Parathyroid adenoma (tissue), 2 donors: Measurements from ENCODE around the gene ME3.
A peak's percentile ranks its signal among the peaks of the same experiment; 100 is the strongest.

Source experiments
- H2AFZ ChIP-seq: fragments of 300-600 bp; sonication (generic); one replicate; pipeline ENCODE4 v1.7.0; 2017; ENCODE audit warnings: antibody characterized with exemption, mild to moderate bottlenecking
- H3K27ac ChIP-seq: fragments of 300-600 bp; sonication (generic); one replicate; pipeline ENCODE4 v1.7.0; 2017
- H3K27me3 ChIP-seq: fragments of 300-600 bp; sonication (generic); one replicate; pipeline ENCODE4 v1.7.0; 2017; ENCODE audit warnings: low read length; ENCODE audit not compliant: control insufficient read depth, insufficient read depth
- H3K36me3 ChIP-seq: fragments of 300-600 bp; sonication (generic); one replicate; pipeline ENCODE4 v1.7.0; 2017; ENCODE audit warnings: low read length; ENCODE audit not compliant: control insufficient read depth, insufficient read depth
- H3K4me1 ChIP-seq: fragments of 300-600 bp; sonication (generic); one replicate; pipeline ENCODE4 v1.7.0; 2017; ENCODE audit warnings: control low read depth
- H3K4me2 ChIP-seq: fragments of 300-600 bp; sonication (generic); one replicate; pipeline ENCODE4 v1.7.0; 2017; ENCODE audit warnings: low read length
- H3K4me3 ChIP-seq: fragments of 300-600 bp; sonication (generic); one replicate; pipeline ENCODE4 v1.7.0; 2017; ENCODE audit warnings: low read depth, low read length
- H3K79me2 ChIP-seq: fragments of 300-600 bp; sonication (generic); one replicate; pipeline ENCODE4 v1.7.0; 2017; ENCODE audit warnings: control low read depth
- H3K9ac ChIP-seq: fragments of 300-600 bp; sonication (generic); one replicate; pipeline ENCODE4 v1.7.0; 2017; ENCODE audit warnings: mild to moderate bottlenecking
- H3K9me3 ChIP-seq: fragments of 300-600 bp; sonication (generic); one replicate; pipeline ENCODE4 v1.7.0; 2017; ENCODE audit warnings: low read length; ENCODE audit not compliant: control insufficient read depth
- TF ChIP-seq, protein P1 (sequence below): fragments of 300-600 bp; sonication (generic); IDR thresholded peaks from one replicate; pipeline ENCODE4 v1.7.0; 2017; ENCODE audit warnings: antibody characterized with exemption, mild to moderate bottlenecking
- donor health status: primary hyperparathyroidism.

ME3 gene

GRCh38 chr11:86588566-86589090, 83.8 kb downstream of the ME3 start:
- Histone ChIP-seq H3K27ac (peak overlapping the region; percentile 82), H2AFZ (peak overlapping the region; percentile 33), H3K36me3 (no peaks in the 10 kb centered on the region), H3K27me3 (no peaks in the 10 kb centered on the region), H3K4me1 (peaks cover 28% of the 10 kb centered on the region), H3K79me2 (no peaks in the 10 kb centered on the region), H3K4me2 (no peak overlapping the region), H3K9me3 (no peaks in the 10 kb centered on the region), H3K9ac (no peak overlapping the region), H3K4me3 (no peak overlapping the region)
- TF ChIP-seq, protein P1, sequence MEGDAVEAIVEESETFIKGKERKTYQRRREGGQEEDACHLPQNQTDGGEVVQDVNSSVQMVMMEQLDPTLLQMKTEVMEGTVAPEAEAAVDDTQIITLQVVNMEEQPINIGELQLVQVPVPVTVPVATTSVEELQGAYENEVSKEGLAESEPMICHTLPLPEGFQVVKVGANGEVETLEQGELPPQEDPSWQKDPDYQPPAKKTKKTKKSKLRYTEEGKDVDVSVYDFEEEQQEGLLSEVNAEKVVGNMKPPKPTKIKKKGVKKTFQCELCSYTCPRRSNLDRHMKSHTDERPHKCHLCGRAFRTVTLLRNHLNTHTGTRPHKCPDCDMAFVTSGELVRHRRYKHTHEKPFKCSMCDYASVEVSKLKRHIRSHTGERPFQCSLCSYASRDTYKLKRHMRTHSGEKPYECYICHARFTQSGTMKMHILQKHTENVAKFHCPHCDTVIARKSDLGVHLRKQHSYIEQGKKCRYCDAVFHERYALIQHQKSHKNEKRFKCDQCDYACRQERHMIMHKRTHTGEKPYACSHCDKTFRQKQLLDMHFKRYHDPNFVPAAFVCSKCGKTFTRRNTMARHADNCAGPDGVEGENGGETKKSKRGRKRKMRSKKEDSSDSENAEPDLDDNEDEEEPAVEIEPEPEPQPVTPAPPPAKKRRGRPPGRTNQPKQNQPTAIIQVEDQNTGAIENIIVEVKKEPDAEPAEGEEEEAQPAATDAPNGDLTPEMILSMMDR: no peak

DNA sequence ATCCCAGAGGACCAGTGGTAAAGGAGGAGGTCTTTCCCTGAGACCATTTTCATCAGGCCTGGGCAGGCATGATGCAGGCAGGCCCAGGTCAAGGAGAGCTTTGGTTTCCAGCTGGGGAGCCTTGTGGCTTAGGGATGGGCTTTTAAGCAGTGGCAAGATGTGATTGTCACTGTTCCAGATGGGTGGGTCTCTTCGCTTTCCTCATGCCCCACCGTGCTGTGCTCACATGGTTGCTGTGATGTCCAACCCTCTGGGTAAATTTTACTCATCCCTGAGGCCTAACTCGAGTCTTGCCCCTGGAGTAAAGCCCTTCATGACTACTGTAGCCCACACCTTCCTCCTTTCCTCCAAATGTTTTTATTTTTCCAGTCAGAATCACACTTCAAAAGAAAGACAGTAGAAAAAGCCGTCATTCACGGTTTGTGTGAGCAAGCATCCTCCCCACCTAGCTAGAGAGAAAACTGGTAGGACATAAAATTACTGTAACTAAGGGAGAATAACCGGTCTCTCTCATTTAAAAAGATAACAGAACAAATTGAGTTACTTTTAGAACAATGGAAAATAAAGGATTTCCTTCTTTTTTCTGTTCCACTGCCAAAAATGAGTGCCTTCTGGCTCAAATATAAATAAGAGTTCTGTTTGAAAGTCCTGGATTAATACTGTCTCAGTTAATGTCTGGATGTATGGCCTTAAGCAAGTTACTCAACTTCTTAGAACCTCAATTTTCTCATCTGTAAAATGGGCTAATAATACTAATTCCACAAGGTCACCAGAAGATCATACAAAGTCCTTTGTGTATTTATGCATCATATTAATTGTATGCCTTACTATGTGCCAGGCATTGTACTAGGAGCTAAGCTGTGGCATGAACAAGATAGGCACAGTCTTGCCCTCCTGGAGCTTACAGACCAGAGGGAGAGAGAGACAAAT, 84.9 kb downstream of the ME3 start:
- H3K27ac ChIP-seq: peak overlapping the region; percentile 82

GRCh38 chr11:86586307-86586706, 86.1 kb downstream of the ME3 start:
- no peak overlapping the region for H3K4me2 ChIP-seq
- H2AFZ ChIP-seq: no peak overlapping the region
- TF ChIP-seq, protein P1: no peak
- H3K36me3 ChIP-seq: no peaks in the 10 kb centered on the region
- H3K27me3 ChIP-seq: no peaks in the 10 kb centered on the region
- H3K4me1 ChIP-seq: peaks cover 23% of the 10 kb centered on the region
- no peak overlapping the region for H3K9ac ChIP-seq
- no peak overlapping the region for H3K27ac ChIP-seq
- H3K79me2 ChIP-seq: no peaks in the 10 kb centered on the region
- H3K4me3 ChIP-seq: no peak overlapping the region
- no peaks in the 10 kb centered on the region for H3K9me3 ChIP-seq

More for the DNA sequence above, 84.9 kb downstream of the ME3 start:
- Histone ChIP-seq H3K36me3 (no peaks in the 10 kb centered on the region), H3K27me3 (no peaks in the 10 kb centered on the region), H3K9me3 (no peaks in the 10 kb centered on the region), H3K4me1 (peaks cover 24% of the 10 kb centered on the region), H3K4me2 (no peak overlapping the region), H2AFZ (no peak overlapping the region), H3K9ac (no peak overlapping the region), H3K4me3 (no peak overlapping the region), H3K79me2 (no peaks in the 10 kb centered on the region)
- TF ChIP-seq, protein P1: no peak

- no peak overlapping the region for H2AFZ ChIP-seq
- H3K9ac ChIP-seq: no peak overlapping the region
- no peak overlapping the region for H3K27ac ChIP-seq
- H3K79me2 ChIP-seq: peaks cover 2% of the 10 kb centered on the region
- TF ChIP-seq, protein P1: no peak
- peaks cover 7% of the 10 kb centered on the region for H3K4me1 ChIP-seq
- H3K27me3 ChIP-seq: no peaks in the 10 kb centered on the region
- H3K9me3 ChIP-seq: no peaks in the 10 kb centered on the region
- no peak overlapping the region for H3K4me3 ChIP-seq
- no peak overlapping the region for H3K4me2 ChIP-seq
- no peaks in the 10 kb centered on the region for H3K36me3 ChIP-seq
Observed at GRCh38 chr11:86582898-86583297, 89.5 kb downstream of the ME3 start.
